ENCODE results near the gene SGPP2.
"Not testable (repeated sequence)": the region's sequence is repeated elsewhere in the genome, so short reads cannot be mapped to it uniquely, and the experiment has no call there.

Gene SGPP2

DNA sequence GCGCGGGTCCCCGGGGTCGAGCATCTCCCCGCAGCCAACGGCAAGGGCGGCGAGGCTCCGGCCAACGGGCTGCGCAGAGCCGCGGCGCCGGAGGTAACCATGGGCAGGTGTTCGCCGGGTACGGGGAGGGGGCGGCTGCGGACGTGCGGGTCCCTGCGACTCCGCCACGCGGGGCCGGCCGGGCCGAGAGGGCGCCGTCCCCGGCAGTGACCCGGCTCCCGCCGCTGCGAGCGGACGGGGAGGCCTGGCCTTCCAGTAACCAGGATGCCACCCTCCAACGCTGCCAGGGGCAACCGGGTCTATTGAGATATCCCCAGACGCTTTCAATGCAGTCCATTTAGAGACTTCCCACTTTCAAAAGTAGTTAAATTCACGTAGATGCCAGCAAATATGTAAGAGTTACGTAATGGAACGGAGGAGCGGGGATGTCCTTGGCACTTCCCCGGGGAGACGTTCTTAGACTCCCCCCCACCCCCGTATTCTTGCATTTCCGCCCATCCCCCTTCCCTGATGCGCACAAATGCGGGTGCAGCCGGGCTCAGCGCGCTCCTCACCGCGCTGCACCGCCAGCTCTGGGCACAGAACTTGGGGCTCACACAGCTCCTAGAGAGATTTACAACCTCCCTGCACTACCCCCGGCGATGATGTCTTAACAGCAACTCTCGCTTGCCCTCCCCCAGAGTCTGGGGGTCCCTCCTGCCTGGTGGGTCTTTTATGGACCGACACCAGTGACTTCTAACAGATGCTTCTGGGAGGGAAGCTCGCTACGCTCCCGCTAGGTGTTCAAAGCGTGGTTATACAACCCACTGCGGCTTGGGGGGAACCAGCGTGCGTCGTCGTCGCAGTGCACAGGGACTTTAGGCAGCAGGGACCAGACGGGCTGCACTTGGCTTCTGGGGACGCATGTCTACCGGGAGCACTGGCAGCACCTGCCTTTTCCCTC, 657 bp downstream of the SGPP2 start:
- no peaks in the 10 kb centered on the region for H3K9me3 ChIP-seq (ENCODE audit: control insufficient read depth in 1 of 2, low read length in 2 of 2)
- H3K27me3 ChIP-seq (ENCODE audit: control insufficient read depth in 1 of 2, insufficient read depth in 2 of 2, low read length in 2 of 2): peaks cover 4 to 11% of the 10 kb centered on the region in 2 donors
- H3K4me1 ChIP-seq (ENCODE audit: control insufficient read depth in 1 of 2, insufficient read depth in 2 of 2, low read length in 2 of 2): peaks cover 11 to 25% of the 10 kb centered on the region in 2 donors
- H3K36me3 ChIP-seq (ENCODE audit: control insufficient read depth in 1 of 2, insufficient read depth in 2 of 2, low read length in 2 of 2): no peaks in the 10 kb centered on the region
- H3K4me3 ChIP-seq (ENCODE audit: low read depth in 1 of 2, low read length in 2 of 2): peak overlapping the region; percentile 78 to 86
- peak overlapping the region; percentile 79 for H3K27ac ChIP-seq (ENCODE audit: low read depth, low read length)
- peak overlapping the region; percentile 57 to 84 for H3K9ac ChIP-seq (ENCODE audit: low read depth in 1 of 2, low read length in 2 of 2)

- H3K27ac ChIP-seq (ENCODE audit: low read depth, low read length): peak overlapping the region; percentile 70
- peak overlapping the region; percentile 11 to 44 for H3K4me3 ChIP-seq (ENCODE audit: low read depth in 1 of 2, low read length in 2 of 2)
- peaks cover 27 to 42% of the 10 kb centered on the region in 2 donors for H3K4me1 ChIP-seq (ENCODE audit: control insufficient read depth in 1 of 2, insufficient read depth in 2 of 2, low read length in 2 of 2)
- H3K9me3 ChIP-seq (ENCODE audit: control insufficient read depth in 1 of 2, low read length in 2 of 2): no peaks in the 10 kb centered on the region
- peak overlapping the region; percentile 16 to 39 for H3K9ac ChIP-seq (ENCODE audit: low read depth in 1 of 2, low read length in 2 of 2)
- H3K27me3 ChIP-seq (ENCODE audit: control insufficient read depth in 1 of 2, insufficient read depth in 2 of 2, low read length in 2 of 2): peaks cover 0 to 5% of the 10 kb centered on the region in 2 donors
- no peaks in the 10 kb centered on the region for H3K36me3 ChIP-seq (ENCODE audit: control insufficient read depth in 1 of 2, insufficient read depth in 2 of 2, low read length in 2 of 2)
Observed at GRCh38 chr2:222427646-222428301, 3.4 kb downstream of the SGPP2 start.

- no peak overlapping the region for H3K27ac ChIP-seq (ENCODE audit: low read depth, low read length)
- no peaks in the 10 kb centered on the region for H3K9me3 ChIP-seq (ENCODE audit: control insufficient read depth in 1 of 2, low read length in 2 of 2)
- peaks cover 32 to 48% of the 10 kb centered on the region in 2 donors for H3K4me1 ChIP-seq (ENCODE audit: control insufficient read depth in 1 of 2, insufficient read depth in 2 of 2, low read length in 2 of 2)
- H3K36me3 ChIP-seq (ENCODE audit: control insufficient read depth in 1 of 2, insufficient read depth in 2 of 2, low read length in 2 of 2): no peaks in the 10 kb centered on the region
- H3K4me3 ChIP-seq (ENCODE audit: low read depth in 1 of 2, low read length in 2 of 2): no peak overlapping the region
- no peak overlapping the region for H3K9ac ChIP-seq (ENCODE audit: low read depth in 1 of 2, low read length in 2 of 2)
- H3K27me3 ChIP-seq (ENCODE audit: control insufficient read depth in 1 of 2, insufficient read depth in 2 of 2, low read length in 2 of 2): no peaks in the 10 kb centered on the region
Observed at GRCh38 chr2:222430071-222430470, 5.7 kb downstream of the SGPP2 start.

DNA sequence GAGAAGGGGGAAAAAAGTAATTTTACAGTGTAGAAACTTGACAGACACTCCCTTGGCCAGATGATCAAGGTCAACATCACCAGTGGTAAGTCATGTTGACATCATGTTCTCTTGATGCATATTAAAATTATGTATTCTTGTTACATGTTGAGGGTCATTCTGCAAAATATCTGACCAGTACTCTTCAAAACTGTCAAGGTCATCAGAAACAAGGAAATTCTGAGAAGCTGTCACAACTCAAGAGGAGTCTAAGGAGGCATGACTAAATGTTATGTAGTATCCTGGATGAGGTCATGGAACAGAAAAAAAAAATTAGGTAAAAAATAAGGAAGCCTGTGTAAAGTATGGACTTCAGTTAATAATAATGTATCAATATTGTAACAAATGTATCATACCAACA, 6.3 kb downstream of the SGPP2 start:
- H3K27ac ChIP-seq (ENCODE audit: low read depth, low read length): no peak overlapping the region
- no peak overlapping the region for H3K9ac ChIP-seq (ENCODE audit: low read depth in 1 of 2, low read length in 2 of 2)
- H3K36me3 ChIP-seq (ENCODE audit: control insufficient read depth in 1 of 2, insufficient read depth in 2 of 2, low read length in 2 of 2): no peaks in the 10 kb centered on the region
- H3K4me3 ChIP-seq (ENCODE audit: low read depth in 1 of 2, low read length in 2 of 2): no peak overlapping the region
- H3K27me3 ChIP-seq (ENCODE audit: control insufficient read depth in 1 of 2, insufficient read depth in 2 of 2, low read length in 2 of 2): no peaks in the 10 kb centered on the region
- peaks cover 32 to 48% of the 10 kb centered on the region in 2 donors for H3K4me1 ChIP-seq (ENCODE audit: control insufficient read depth in 1 of 2, insufficient read depth in 2 of 2, low read length in 2 of 2)
- no peaks in the 10 kb centered on the region for H3K9me3 ChIP-seq (ENCODE audit: control insufficient read depth in 1 of 2, low read length in 2 of 2)

GRCh38 chr2:222431869-222432268, 7.5 kb downstream of the SGPP2 start:
- Histone ChIP-seq H3K27ac (ENCODE audit: low read depth, low read length) (no peak overlapping the region), H3K9me3 (ENCODE audit: control insufficient read depth in 1 of 2, low read length in 2 of 2) (no peaks in the 10 kb centered on the region), H3K4me1 (ENCODE audit: control insufficient read depth in 1 of 2, insufficient read depth in 2 of 2, low read length in 2 of 2) (peaks cover 35 to 45% of the 10 kb centered on the region in 2 donors)

DNA sequence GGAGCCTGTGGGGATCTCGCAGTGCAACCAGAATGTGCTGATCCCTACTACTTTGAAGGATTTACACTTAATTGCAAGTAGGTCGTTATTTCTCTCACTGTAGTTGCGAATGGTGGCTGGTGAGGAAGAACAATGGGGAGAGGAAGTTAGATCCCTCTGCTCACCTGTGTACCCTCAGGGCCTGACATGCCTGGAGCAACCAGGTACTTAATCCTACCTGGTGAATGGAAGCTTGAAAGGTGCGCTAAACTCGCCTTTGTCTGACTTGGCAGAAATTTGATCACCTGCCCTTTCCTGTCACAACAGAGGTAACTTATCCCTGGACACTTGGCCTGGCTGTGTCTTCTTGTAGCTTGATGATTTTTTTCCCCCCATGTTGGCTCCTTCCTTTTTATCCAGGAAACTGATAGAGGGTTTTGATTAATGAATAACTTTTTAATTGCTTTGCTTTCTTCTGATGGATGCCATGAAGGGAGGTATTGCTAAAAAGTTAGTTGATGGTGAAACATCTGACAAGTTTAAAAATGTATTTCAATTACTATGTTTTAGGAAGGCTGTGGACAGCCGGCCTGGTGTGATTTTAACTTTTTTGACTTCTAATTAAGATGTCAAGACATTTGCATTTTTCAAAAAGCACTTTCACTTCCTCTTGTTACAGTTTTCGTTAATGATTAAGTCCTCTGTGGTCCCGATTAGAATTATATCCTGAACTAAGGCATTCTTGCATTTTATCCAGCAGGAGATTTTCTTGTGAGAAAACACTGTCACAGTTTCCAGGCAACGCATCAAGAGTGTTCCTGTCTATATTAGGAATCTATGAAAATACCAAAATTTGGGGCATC, 9.2 kb downstream of the SGPP2 start:
- Histone ChIP-seq H3K27ac (ENCODE audit: low read depth, low read length) (peak overlapping the region; percentile 64), H3K27me3 (ENCODE audit: control insufficient read depth in 1 of 2, insufficient read depth in 2 of 2, low read length in 2 of 2) (no peaks in the 10 kb centered on the region)

More at GRCh38 chr2:222431869-222432268, 7.5 kb downstream of the SGPP2 start:
- Histone ChIP-seq H3K36me3 (ENCODE audit: control insufficient read depth in 1 of 2, insufficient read depth in 2 of 2, low read length in 2 of 2) (no peaks in the 10 kb centered on the region), H3K4me3 (ENCODE audit: low read depth in 1 of 2, low read length in 2 of 2) (no peak overlapping the region), H3K27me3 (ENCODE audit: control insufficient read depth in 1 of 2, insufficient read depth in 2 of 2, low read length in 2 of 2) (no peaks in the 10 kb centered on the region), H3K9ac (ENCODE audit: low read depth in 1 of 2, low read length in 2 of 2) (no peak overlapping the region)

GRCh38 chr2:222434204-222434603, 9.9 kb downstream of the SGPP2 start:
- Histone ChIP-seq H3K4me1 (ENCODE audit: control insufficient read depth in 1 of 2, insufficient read depth in 2 of 2, low read length in 2 of 2) (peaks cover 29 to 36% of the 10 kb centered on the region in 2 donors), H3K9me3 (ENCODE audit: control insufficient read depth in 1 of 2, low read length in 2 of 2) (no peaks in the 10 kb centered on the region), H3K27me3 (ENCODE audit: control insufficient read depth in 1 of 2, insufficient read depth in 2 of 2, low read length in 2 of 2) (no peaks in the 10 kb centered on the region), H3K36me3 (ENCODE audit: control insufficient read depth in 1 of 2, insufficient read depth in 2 of 2, low read length in 2 of 2) (no peaks in the 10 kb centered on the region), H3K9ac (ENCODE audit: low read depth in 1 of 2, low read length in 2 of 2) (peak overlapping the region in 1 of 2 donors; percentile 7), H3K27ac (ENCODE audit: low read depth, low read length) (peak overlapping the region; percentile 64), H3K4me3 (ENCODE audit: low read depth in 1 of 2, low read length in 2 of 2) (peak overlapping the region in 1 of 2 donors; percentile 31)

More for the DNA sequence above, 9.2 kb downstream of the SGPP2 start:
- Histone ChIP-seq H3K9ac (ENCODE audit: low read depth in 1 of 2, low read length in 2 of 2) (peak overlapping the region; percentile 10 to 37), H3K4me1 (ENCODE audit: control insufficient read depth in 1 of 2, insufficient read depth in 2 of 2, low read length in 2 of 2) (peaks cover 29 to 37% of the 10 kb centered on the region in 2 donors), H3K36me3 (ENCODE audit: control insufficient read depth in 1 of 2, insufficient read depth in 2 of 2, low read length in 2 of 2) (no peaks in the 10 kb centered on the region), H3K4me3 (ENCODE audit: low read depth in 1 of 2, low read length in 2 of 2) (peak overlapping the region; percentile 22 to 31), H3K9me3 (ENCODE audit: control insufficient read depth in 1 of 2, low read length in 2 of 2) (no peaks in the 10 kb centered on the region)

GRCh38 chr2:222435400-222436039, 11.2 kb downstream of the SGPP2 start:
- H3K4me3 ChIP-seq (ENCODE audit: low read depth in 1 of 2, low read length in 2 of 2); H3K27me3 ChIP-seq (ENCODE audit: control insufficient read depth in 1 of 2, insufficient read depth in 2 of 2, low read length in 2 of 2); H3K9me3 ChIP-seq (ENCODE audit: control insufficient read depth in 1 of 2, low read length in 2 of 2); H3K9ac ChIP-seq (ENCODE audit: low read depth in 1 of 2, low read length in 2 of 2); H3K36me3 ChIP-seq (ENCODE audit: control insufficient read depth in 1 of 2, insufficient read depth in 2 of 2, low read length in 2 of 2): not testable (repeated sequence)
- H3K4me1 ChIP-seq (ENCODE audit: control insufficient read depth in 1 of 2, insufficient read depth in 2 of 2, low read length in 2 of 2): peaks cover 32 to 42% of the 10 kb centered on the region in 2 donors
- peak overlapping the region; percentile 36 for H3K27ac ChIP-seq (ENCODE audit: low read depth, low read length)

GRCh38 chr2:222436040-222436413, 11.7 kb downstream of the SGPP2 start:
- no peaks in the 10 kb centered on the region for H3K36me3 ChIP-seq (ENCODE audit: control insufficient read depth in 1 of 2, insufficient read depth in 2 of 2, low read length in 2 of 2)
- peaks cover 31 to 44% of the 10 kb centered on the region in 2 donors for H3K4me1 ChIP-seq (ENCODE audit: control insufficient read depth in 1 of 2, insufficient read depth in 2 of 2, low read length in 2 of 2)
- H3K27ac ChIP-seq (ENCODE audit: low read depth, low read length): peak overlapping the region; percentile 36
- no peaks in the 10 kb centered on the region for H3K27me3 ChIP-seq (ENCODE audit: control insufficient read depth in 1 of 2, insufficient read depth in 2 of 2, low read length in 2 of 2)
- no peaks in the 10 kb centered on the region for H3K9me3 ChIP-seq (ENCODE audit: control insufficient read depth in 1 of 2, low read length in 2 of 2)
- H3K4me3 ChIP-seq (ENCODE audit: low read depth in 1 of 2, low read length in 2 of 2): no peak overlapping the region
- no peak overlapping the region for H3K9ac ChIP-seq (ENCODE audit: low read depth in 1 of 2, low read length in 2 of 2)

Data from duodenal mucosa (tissue), 2 donors.